ENCODE data around the gene CD177.
"Not testable (repeated sequence)": the region's sequence is repeated elsewhere in the genome, so short reads cannot be mapped to it uniquely, and the experiment has no call there.

The CD177 gene

GRCh38 chr19:43353606-43354304 is at the start of gene CD177:
CD177 (plus strand) TSS chr19:43353686; CDS start chr19:43353715, 29 bp downstream.
- no peak for DNase-seq

GRCh38 chr19:43305642-43306041 is 47.8 kb upstream of the CD177 start:
- no peak for DNase-seq

DNA sequence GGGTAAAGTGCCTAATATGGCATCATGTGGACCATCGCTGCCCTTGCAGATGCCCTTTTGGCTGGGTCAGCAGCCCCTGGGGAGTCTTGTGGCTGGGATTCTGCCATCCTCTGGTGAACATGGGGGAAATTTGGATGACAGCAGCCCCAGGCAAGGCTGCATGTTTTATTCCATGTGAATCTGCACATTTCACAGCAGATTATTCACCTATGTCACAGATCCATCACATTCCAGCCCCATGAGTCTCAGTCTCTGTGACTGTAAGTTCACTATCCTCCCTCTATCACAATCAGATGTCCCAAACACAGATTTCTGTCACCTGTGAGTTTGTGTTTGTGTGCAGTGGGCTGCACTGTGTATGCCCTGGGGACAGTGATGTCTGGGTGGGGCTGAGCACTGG is 47.4 kb upstream of the CD177 start:
- DNase-seq = no peak

DNA sequence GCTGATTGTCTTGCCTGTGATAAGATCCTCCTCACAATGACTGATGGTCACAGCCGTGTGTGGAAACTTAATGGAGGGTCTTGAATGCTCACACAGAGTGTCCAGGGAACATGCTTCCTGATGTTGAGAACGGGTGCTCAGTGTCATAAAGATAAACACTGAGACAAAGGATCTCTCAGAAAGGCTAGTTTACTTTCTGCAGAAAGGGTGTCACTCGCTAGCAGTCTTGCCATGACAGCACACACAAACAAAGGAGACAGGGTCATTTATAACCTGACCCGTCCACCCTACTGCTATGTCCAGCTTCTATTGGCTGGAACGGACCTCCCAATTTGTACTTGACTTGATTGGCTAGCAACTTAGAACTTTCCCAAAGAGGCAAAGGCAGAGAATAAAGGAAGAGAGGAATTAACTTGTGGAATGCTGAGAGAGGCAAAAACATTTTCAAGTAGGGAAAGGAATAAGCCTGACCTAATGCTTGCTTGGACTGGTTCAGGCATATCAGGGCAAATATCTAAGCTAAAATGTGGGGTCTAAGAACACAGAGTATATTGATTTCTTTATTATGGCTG is 45.2 kb upstream of the CD177 start:
- DNase-seq = no peak

DNA sequence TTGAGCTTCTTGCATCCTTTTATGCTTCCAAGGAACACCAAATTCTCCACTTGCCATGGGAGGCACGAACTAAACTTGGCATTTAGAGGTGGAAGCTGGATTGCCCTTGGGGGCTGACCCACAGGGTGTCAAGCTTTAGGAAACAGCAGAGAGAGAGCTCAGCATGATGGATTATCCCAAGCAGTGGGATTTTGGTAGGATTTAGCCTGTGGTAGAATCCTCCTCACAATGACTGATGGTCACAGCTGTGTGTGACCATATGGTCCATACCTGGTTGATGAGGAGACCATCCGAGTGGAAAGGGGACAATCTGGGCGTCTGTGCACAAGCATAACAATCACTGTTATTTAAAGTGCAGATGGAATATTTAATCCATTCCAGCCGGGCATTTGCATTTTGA is 44.0 kb upstream of the CD177 start:
- DNase-seq = no peak

- DNase-seq = no peak
These were observed 43.3 kb upstream of the CD177 start for GRCh38 chr19:43310221-43310620.

GRCh38 chr19:43311256-43311655 is 42.2 kb upstream of the CD177 start:
- DNase-seq = no peak

- no peak for DNase-seq
These were observed 41.8 kb upstream of the CD177 start for GRCh38 chr19:43311706-43312105.

- DNase-seq = no peak
These were observed 39.6 kb upstream of the CD177 start for GRCh38 chr19:43313711-43314495.

DNA sequence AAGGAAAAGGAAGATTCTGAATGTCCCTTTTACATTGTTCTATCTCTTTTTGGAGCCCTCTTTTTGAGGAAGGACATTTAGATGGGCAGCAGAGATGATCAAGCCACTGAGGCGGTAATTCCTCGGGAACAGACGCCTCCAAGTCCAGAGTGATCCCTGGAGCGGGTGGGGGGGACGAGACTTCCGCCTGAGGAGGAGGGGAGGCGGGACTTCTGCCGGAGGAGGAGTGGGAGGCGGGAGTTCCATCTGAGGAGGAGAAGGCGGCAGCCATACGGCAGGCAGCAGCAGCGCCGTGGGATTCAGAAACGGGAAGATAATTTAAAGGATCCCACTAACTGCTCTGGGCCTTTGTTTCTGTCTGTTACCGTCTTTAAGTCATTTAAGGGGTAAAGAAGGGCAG is 37.6 kb upstream of the CD177 start:
- no peak for DNase-seq

DNA sequence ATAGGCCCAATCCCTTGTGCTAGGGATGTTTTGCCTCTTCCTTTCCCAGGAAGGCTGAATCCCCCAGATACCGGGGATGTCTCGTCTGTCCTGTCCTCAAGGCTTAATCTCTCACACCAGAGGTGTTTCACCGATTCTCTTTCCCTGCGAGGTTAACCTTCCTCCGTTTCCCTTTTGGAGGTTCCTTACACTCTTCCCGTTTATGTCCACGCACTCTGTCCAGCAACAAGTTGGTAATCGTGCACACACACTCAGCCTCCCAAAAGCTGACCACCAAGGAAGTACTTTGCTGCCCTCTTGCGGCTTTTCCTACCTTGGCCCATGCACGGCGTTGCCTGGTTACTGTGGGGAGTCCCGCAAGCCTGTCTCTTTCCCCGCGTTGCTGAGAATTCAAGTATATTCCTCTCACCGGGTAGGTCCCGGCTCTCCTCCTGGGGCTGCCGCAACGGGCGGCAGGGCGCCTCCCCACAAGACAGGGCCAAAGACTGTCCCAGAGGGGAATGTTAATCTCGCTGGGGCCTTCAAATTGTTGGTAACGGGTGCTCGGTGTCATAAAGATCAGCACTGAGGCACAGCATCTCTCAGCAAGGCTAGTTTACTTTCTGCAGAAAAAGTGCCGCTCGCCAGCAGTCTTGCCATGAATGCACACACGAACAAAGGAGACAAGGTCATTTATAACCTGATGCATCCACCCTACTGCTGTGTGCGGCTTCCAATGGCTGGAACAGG is 36.7 kb upstream of the CD177 start:
- DNase-seq = no peak

DNA sequence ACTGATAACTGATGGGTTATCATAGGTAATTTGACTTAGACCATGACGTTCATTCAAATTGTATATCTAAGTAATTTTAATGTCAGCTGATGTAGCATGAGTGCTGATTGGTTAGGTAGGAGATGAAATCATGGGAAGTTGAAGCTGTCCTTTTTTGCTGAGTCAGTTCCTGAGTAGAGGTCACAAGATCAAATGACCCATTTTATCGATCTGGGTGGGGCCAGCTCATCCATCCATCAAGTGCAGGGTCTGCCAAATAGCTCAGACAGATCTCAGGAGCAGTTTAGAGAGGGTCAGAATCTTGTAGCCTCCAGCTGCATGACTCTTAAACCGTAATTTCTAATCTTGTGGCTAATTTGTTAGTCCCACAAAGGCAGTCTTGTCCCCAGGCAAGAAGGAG is 35.3 kb upstream of the CD177 start:
- no peak for DNase-seq

GRCh38 chr19:43318796-43319314 is 34.6 kb upstream of the CD177 start:
- DNase-seq = no peak

GRCh38 chr19:43320546-43320945 is 32.9 kb upstream of the CD177 start:
- DNase-seq = no peak

DNA sequence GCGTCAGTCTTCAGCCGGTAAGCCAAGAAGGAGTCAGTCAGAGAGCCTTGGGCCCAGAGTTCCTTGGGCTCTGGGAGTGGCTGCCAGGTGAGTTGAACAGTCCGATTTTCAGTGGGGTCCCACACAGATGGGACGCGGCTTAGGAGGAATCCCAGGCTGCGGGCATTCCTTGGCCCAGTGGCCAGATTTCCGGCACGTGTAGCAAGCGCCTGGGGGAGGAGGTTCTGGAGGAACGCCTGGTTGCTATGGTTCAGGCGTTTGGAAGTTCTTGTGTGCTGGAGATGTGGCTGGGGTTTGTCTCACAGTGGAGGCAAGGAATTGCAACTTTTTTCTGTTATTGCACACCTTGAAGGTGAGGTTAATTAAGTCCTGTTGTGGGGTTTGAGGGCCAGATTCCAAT is 26.7 kb upstream of the CD177 start:
- not testable (repeated sequence) for DNase-seq

DNA sequence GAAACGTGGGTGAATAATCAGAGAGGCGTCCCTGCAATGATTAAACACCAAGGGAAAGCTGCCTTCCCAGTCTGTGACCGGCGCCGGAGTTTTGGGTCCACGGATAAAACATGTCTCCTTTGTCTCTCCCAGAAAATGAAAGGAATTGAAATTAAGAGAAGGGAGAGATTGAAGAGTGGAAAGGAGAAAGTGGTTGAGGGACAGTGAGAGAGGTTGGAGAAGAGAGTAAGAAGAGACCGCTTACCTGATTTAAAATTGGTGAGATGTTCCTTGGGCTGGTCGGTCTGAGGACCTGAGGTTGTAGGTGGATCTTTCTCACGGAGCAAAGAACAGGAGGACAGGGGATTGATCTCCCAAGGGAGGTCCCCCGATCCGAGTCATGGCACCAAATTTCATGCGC is 24.9 kb upstream of the CD177 start:
- not testable (repeated sequence) for DNase-seq

DNA sequence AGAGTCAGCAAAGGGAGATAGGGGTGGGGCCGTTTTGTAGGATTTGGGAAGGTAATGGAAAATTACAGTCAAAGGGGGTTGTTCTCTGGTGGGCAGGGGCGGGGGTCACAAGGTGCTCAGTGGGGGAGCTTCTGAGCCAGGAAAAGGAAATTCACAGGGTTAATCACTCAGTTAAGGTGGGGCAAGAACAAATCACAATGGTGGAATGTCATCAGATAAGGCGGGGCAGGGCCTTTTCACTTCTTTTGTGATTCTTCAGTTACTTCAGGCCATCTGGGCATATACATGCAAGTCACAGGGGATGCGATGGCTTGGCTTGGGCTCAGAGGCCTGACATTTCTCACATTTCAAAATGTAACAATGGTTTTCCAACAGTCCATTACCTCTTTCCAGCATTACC is 24.4 kb upstream of the CD177 start:
- DNase-seq = not testable (repeated sequence)

DNA sequence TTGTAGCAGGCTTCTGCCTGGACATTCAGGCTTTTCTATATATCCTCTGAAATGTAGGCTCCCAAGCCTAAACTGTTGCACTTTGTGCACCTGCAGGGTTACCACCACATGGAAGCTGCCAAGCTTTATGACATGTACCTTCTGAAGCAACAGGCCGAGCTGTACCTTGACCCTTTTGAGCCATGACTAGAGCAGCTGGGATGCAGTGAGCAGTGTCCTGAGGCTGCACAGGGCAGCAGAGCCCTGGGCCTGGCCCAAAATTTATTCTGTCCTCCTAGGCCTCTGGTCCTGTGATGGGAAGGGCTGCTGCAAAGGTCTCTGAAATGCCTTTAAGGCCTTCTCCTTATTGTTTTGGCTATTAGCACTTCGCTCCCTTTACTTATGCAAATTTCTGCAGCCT is 23.5 kb upstream of the CD177 start:
- no peak for DNase-seq

DNA sequence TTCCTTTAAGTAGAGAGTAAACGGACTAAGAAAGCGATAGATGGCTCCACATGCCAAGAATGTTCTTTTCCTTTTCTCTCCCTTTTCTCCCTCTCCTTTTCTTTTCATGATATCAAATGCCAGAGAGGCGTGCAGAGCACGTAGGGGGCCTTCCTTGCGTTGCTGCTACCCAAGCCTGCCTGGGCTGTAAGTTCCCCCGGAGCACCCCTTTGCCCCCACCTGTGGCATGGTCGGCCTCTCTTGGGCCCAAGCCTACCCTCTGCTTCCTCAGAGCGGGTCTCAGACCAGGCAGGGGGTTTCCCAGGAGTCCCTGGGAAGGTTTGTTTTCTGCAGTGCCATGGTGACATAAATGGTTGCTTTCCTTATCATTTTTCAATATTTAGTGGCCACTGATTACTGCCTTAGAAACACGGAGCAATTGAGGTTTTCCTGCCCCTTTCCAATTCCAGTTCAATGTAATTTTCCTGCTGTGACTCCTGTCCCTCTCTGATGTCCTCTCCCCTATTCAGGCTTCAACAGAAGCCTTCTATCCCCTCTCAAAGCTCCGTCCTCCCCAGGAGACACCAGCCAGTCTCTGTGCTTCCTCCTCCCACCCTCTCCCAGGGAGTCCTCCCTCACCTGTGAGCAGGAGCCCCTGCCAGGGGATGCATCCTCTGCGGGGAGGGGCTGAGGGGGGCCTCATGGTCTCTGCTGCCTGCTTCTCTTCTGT is 22.6 kb upstream of the CD177 start:
- DNase-seq = no peak

DNA sequence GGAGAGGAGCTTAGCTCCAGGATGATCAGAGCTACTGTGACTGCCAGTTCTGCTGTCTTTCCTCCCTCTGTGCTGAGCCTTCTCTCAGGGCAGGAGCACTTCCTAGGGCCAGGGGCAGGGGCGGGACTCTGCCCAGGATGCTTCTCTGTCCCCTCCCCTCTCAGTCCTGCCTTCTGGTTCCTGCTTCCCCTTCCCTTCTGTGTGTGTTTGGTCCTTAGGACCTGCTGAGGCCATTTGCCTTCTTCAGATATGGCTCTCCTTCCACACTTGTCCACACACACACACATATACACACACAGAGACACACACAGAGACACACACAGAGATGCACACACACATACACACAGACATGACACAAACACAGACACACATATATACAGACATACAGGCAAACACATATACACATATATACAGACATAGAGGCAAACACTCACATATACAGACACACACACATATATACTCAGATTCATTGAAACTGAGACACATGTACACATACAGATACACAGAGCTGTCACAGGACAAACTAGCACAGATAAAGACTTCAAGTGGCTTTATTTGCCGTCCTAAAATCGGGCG is 22.0 kb upstream of the CD177 start:
- no peak for DNase-seq

- no peak for DNase-seq
These were observed 21.2 kb upstream of the CD177 start for GRCh38 chr19:43332058-43332922.

All from inflammatory macrophage treated with lipopolysaccharide for 1 hour (primary cell).